DND-41 (cell line): Measurements from ENCODE around the gene CELF5.

Experiments
- EZH2 ChIP-seq: IDR thresholded peaks from 3 replicates; pipeline ENCODE4 v1.6.1; 2012; ENCODE audit warnings: borderline replicate concordance, low read depth, mild to moderate bottlenecking, moderate library complexity, low read length, inconsistent platforms; ENCODE audit not compliant: severe bottlenecking
- TF ChIP-seq, protein P1 (sequence below): IDR thresholded peaks from 2 replicates; pipeline ENCODE4 v1.5.1; 2012; ENCODE audit warnings: borderline replicate concordance, low read length, moderate library complexity, mild to moderate bottlenecking; ENCODE audit not compliant: poor library complexity, severe bottlenecking; ENCODE audit errors: extremely low read depth

DNA sequence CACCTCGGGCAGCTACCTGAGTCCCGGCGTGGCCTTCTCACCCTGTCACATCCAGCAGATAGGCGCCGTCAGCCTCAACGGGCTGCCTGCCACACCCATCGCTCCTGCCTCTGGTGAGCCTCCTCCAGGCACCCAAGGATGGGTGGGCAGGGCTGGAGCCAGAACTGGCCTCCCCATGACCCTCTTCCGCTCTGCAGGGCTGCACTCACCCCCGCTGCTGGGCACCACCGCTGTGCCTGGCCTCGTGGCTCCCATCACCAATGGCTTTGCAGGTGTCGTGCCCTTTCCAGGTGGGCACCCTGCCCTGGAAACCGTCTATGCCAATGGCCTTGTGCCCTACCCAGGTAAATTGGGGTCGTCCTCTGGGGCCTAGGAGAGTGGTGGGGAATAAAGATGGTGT lies 57.7 kb downstream of the CELF5 start:
- TF ChIP-seq, protein P1, sequence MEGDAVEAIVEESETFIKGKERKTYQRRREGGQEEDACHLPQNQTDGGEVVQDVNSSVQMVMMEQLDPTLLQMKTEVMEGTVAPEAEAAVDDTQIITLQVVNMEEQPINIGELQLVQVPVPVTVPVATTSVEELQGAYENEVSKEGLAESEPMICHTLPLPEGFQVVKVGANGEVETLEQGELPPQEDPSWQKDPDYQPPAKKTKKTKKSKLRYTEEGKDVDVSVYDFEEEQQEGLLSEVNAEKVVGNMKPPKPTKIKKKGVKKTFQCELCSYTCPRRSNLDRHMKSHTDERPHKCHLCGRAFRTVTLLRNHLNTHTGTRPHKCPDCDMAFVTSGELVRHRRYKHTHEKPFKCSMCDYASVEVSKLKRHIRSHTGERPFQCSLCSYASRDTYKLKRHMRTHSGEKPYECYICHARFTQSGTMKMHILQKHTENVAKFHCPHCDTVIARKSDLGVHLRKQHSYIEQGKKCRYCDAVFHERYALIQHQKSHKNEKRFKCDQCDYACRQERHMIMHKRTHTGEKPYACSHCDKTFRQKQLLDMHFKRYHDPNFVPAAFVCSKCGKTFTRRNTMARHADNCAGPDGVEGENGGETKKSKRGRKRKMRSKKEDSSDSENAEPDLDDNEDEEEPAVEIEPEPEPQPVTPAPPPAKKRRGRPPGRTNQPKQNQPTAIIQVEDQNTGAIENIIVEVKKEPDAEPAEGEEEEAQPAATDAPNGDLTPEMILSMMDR: no peak
- no peak for TF ChIP-seq EZH2
